SK-N-SH (cell line): ENCODE data around the gene CNNM3. TPM values are rescaled to one million over a fixed set of nuclear protein-coding genes. Genes with fewer than 3 reads are reported as not detected.

Source experiments
- CTCF ChIA-PET: fragments of 300-600, 350-600 bp; formaldehyde crosslinking; extraction: SDS; loops from one replicate; lab custom pipeline; 2021; lab: Yijun Ruan, JAX
- POLR2A ChIA-PET: fragments of 350-600 bp; sonication (Branson Sonifier 250); formaldehyde crosslinking; extraction: SDS; loops from one replicate; lab custom pipeline; 2020; ENCODE audit warnings: antibody characterized with exemption, inconsistent platforms; lab: Yijun Ruan, JAX
- DNase-seq: peaks from one replicate; pipeline ENCODE4 v3.0.0; 2012
- H2AFZ ChIP-seq: fragments of 200-600 bp; sonication (generic); 2 replicates; pipeline ENCODE4 v1.8.1; 2016; ENCODE audit warnings: antibody characterized with exemption, mild to moderate bottlenecking, low read depth
- H3F3A ChIP-seq: fragments of 200-600 bp; sonication (generic); replicated peaks from 2 replicates; pipeline ENCODE3; 2016; ENCODE audit warnings: antibody characterized with exemption, mild to moderate bottlenecking; ENCODE audit not compliant: insufficient read depth
- H3K27ac ChIP-seq, 2 experiments: fragments of 200-500 bp in 1 of 2; fragments of 200-600 bp in 1 of 2; sonication (Bioruptor generic) in 1 of 2; sonication (generic), shearing (Covaris generic) in 1 of 2; 2 replicates each; pipeline versions ENCODE4 v1.5.1 to v1.6.1; 2014 to 2016; ENCODE audit warnings: low read depth in 2 of 2, inconsistent platforms in 1 of 2, low read length in 1 of 2, mild to moderate bottlenecking in 1 of 2, mixed read lengths in 1 of 2
- H3K27me3 ChIP-seq: fragments of 200-600 bp; sonication (generic), shearing (Covaris generic); 2 replicates; pipeline ENCODE4 v1.6.1; 2016; ENCODE audit warnings: mixed run types; ENCODE audit not compliant: insufficient read depth
- H3K36me3 ChIP-seq, 2 experiments: fragments of 200-500 bp in 1 of 2; fragments of 200-600 bp in 1 of 2; sonication (Bioruptor generic) in 1 of 2; sonication (generic) in 1 of 2; replicated peaks in 1 of 2; 2 replicates each; pipeline versions ENCODE3 to v1.5.1; 2014 to 2016; ENCODE audit warnings: low read length in 1 of 2, mild to moderate bottlenecking in 1 of 2; ENCODE audit not compliant: insufficient read depth in 2 of 2, control insufficient read depth in 1 of 2
- H3K4me1 ChIP-seq, 2 experiments: fragments of 200-500 bp in 1 of 2; fragments of 200-600 bp in 1 of 2; sonication (Bioruptor generic) in 1 of 2; sonication (generic), shearing (Covaris generic) in 1 of 2; 2 replicates each; pipeline versions ENCODE4 v1.5.1 to v1.6.1; 2014 to 2016; ENCODE audit warnings: low read depth in 1 of 2, low read length in 1 of 2, mixed run types in 1 of 2; ENCODE audit not compliant: insufficient read depth in 2 of 2, control insufficient read depth in 1 of 2
- H3K4me2 ChIP-seq: fragments of 200-600 bp; sonication (generic), shearing (Covaris generic); 2 replicates; pipeline ENCODE4 v1.6.1; 2017; ENCODE audit warnings: mixed run types
- H3K4me3 ChIP-seq, 2 experiments: fragments of 200-500 bp in 1 of 2; fragments of 200-600 bp in 1 of 2; sonication (Bioruptor generic) in 1 of 2; sonication (generic), shearing (Covaris generic) in 1 of 2; 2 replicates each; pipeline versions ENCODE4 v1.5.1 to v1.8.1; 2014 to 2016; ENCODE audit warnings: low read depth in 2 of 2, inconsistent platforms in 1 of 2, low read length in 1 of 2, mild to moderate bottlenecking in 1 of 2, mixed read lengths in 1 of 2, moderate library complexity in 1 of 2
- H3K79me2 ChIP-seq: fragments of 200-600 bp; sonication (generic); 2 replicates; pipeline ENCODE4 v1.8.1; 2017; ENCODE audit warnings: mild to moderate bottlenecking; ENCODE audit not compliant: insufficient read depth
- H3K9ac ChIP-seq: fragments of 200-600 bp; sonication (generic); 2 replicates; pipeline ENCODE4 v1.6.1; 2017; ENCODE audit warnings: mixed run types
- H3K9me2 ChIP-seq: fragments of 200-600 bp; sonication (generic); 2 replicates; pipeline ENCODE4 v1.6.1; 2017; ENCODE audit warnings: mixed run types
- H3K9me3 ChIP-seq: fragments of 200-600 bp; sonication (generic); 2 replicates; pipeline ENCODE4 v1.6.1; 2017; ENCODE audit warnings: mixed run types, mild to moderate bottlenecking, moderate library complexity
- H4K20me1 ChIP-seq: fragments of 200-600 bp; sonication (generic); 2 replicates; pipeline ENCODE4 v1.6.1; 2017; ENCODE audit warnings: mild to moderate bottlenecking, mixed run types; ENCODE audit not compliant: insufficient read depth
- CTCF ChIP-seq: fragments of 200-600 bp; sonication (generic); IDR thresholded peaks from 2 replicates; pipeline ENCODE4 v1.6.1; 2017; ENCODE audit warnings: antibody characterized with exemption, mild to moderate bottlenecking, moderate library complexity
- FOSL2 ChIP-seq: IDR thresholded peaks from 2 replicates; pipeline ENCODE4 v1.4.0; 2012; ENCODE audit warnings: low read depth, mild to moderate bottlenecking, moderate library complexity, borderline replicate concordance
- GABPA ChIP-seq: IDR thresholded peaks from 2 replicates; pipeline ENCODE4 v1.4.0; 2012; ENCODE audit warnings: low read depth, mild to moderate bottlenecking
- IRF3 ChIP-seq: fragments of 150-350 bp; IDR thresholded peaks from 2 replicates; pipeline ENCODE4 v1.6.1; 2016; ENCODE audit warnings: mild to moderate bottlenecking, low read depth, low read length
- MAX ChIP-seq: IDR thresholded peaks from 2 replicates; pipeline ENCODE4 v1.4.0; 2012; ENCODE audit warnings: low read depth
- MEF2A ChIP-seq: IDR thresholded peaks from 2 replicates; pipeline ENCODE4 v1.4.0; 2012; ENCODE audit warnings: low read depth, borderline replicate concordance
- MXI1 ChIP-seq: IDR thresholded peaks from 2 replicates; pipeline ENCODE4 v1.6.1; 2012; ENCODE audit warnings: mild to moderate bottlenecking, low read depth, low read length, improper control_type of control experiment
- NFIC ChIP-seq: IDR thresholded peaks from 2 replicates; pipeline ENCODE4 v1.4.0; 2012; ENCODE audit warnings: borderline replicate concordance
- NRF1 ChIP-seq: IDR thresholded peaks from 2 replicates; pipeline ENCODE4 v1.6.1; 2012; ENCODE audit warnings: low read depth, mild to moderate bottlenecking, low read length
- REST ChIP-seq: IDR thresholded peaks from 2 replicates; pipeline ENCODE4 v1.6.1; 2012; ENCODE audit warnings: mild to moderate bottlenecking, low read depth, low read length, moderate library complexity
- RFX5 ChIP-seq: IDR thresholded peaks from 2 replicates; pipeline ENCODE4 v1.6.1; 2012; ENCODE audit warnings: mild to moderate bottlenecking, improper control_type of control experiment, low read length
- TAF1 ChIP-seq: IDR thresholded peaks from 2 replicates; pipeline ENCODE4 v1.6.1; 2012; ENCODE audit warnings: low read depth, mild to moderate bottlenecking, low read length, moderate library complexity, borderline replicate concordance
- TCF12 ChIP-seq: IDR thresholded peaks from 2 replicates; pipeline ENCODE4 v1.4.0; 2012
- TEAD4 ChIP-seq: IDR thresholded peaks from 2 replicates; pipeline ENCODE4 v1.4.0; 2012; ENCODE audit warnings: mild to moderate bottlenecking, borderline replicate concordance; ENCODE audit not compliant: insufficient read depth
- ZBTB33 ChIP-seq: IDR thresholded peaks from 2 replicates; pipeline ENCODE4 v1.4.0; 2012; ENCODE audit warnings: low read depth, borderline replicate concordance
- WGBS: methylation state at CpG from one replicate; pipeline ENCODE4 v1.1.6; 2017; ENCODE audit warnings: low lambda C conversion rate; 5-methylcytosine and 5-hydroxymethylcytosine counted together
- polyA plus RNA-seq, 3 experiments: library from polyadenylated mRNA; depleted of rRNA; stranded (reverse); fragments of >200 nt; gene quantifications; 2 replicates each; pipeline ENCODE4 v1.2.3, GENCODE V29; 2012

CNNM3 gene
- polyA plus RNA-seq, 1 of the 3 experiments (the other 2 are of a cell fraction): 14.7 TPM

GRCh38 chr2:96852667-96853066 is 36.6 kb downstream of the CNNM3 start:
- H3K4me1 ChIP-seq: peaks cover 0 to 8% of the 10 kb centered on the region in 2 experiments; a peak in 1 of 4 replicates
- ChIA-PET POLR2A (interaction anchor here (1.2 kb wide), 1 partner anchor 10 kb away, joined by 3 read pairs; no protein-coding TSS in a partner anchor), CTCF (interaction anchor here (4.3 kb wide), 1 partner anchor 99 kb away, joined by 21 read pairs; no protein-coding TSS in a partner anchor)
- TF ChIP-seq MXI1 (no peak), REST (no peak), IRF3 (no peak), RFX5 (no peak), NRF1 (no peak), NFIC (no peak), TCF12 (no peak), TAF1 (no peak), MEF2A (no peak), CTCF (no peak), ZBTB33 (no peak), FOSL2 (no peak), MAX (no peak), GABPA (no peak), TEAD4 (no peak)
- H3K4me3 ChIP-seq: no peak overlapping the region
- H2AFZ ChIP-seq: no peak overlapping the region
- H3K9ac ChIP-seq: no peak overlapping the region
- WGBS: 96% methylated on average over 6 of the region's 6 CpGs
- H3K9me3 ChIP-seq: no peaks in the 10 kb centered on the region
- H3K27me3 ChIP-seq: no peaks in the 10 kb centered on the region
- no peaks in the 10 kb centered on the region for H3K9me2 ChIP-seq
- no peaks in the 10 kb centered on the region for H4K20me1 ChIP-seq
- H3F3A ChIP-seq: no peaks in the 10 kb centered on the region
- DNase-seq: no peak
- H3K36me3 ChIP-seq: peaks cover 9 to 20% of the 10 kb centered on the region in 2 experiments
- peaks cover 32% of the 10 kb centered on the region for H3K79me2 ChIP-seq
- no peak overlapping the region for H3K27ac ChIP-seq
- H3K4me2 ChIP-seq: no peak overlapping the region
